Spleen (tissue), 11 donors: Measurements from ENCODE around the gene RPL38. TPM values are rescaled to one million over a fixed set of nuclear protein-coding genes. Genes with fewer than 3 reads are reported as not detected.

Source experiments
- DNase-seq: peaks from one replicate; pipeline ENCODE4 v3.0.0-alpha.2; 2020
- H3K27ac ChIP-seq, 8 donors: fragments of 200-600 bp; sonication (generic) in 7 of 8; 1 replicate in 4 of 8; 2 replicates in 4 of 8; pipeline versions ENCODE4 v1.5.0 to v1.8.0; 2016 to 2021; ENCODE audit warnings: inconsistent platforms in 4 of 8, mild to moderate bottlenecking in 4 of 8, moderate library complexity in 1 of 8
- H3K27me3 ChIP-seq, 7 donors: fragments of 200-600 bp; sonication (generic) in 6 of 7; replicated peaks in 1 of 7; 1 replicate in 4 of 7; 2 replicates in 3 of 7; pipeline versions ENCODE4 v1.5.0 to v1.8.0; 2016 to 2021; ENCODE audit warnings: inconsistent platforms in 3 of 7, mild to moderate bottlenecking in 1 of 7
- H3K36me3 ChIP-seq, 6 donors: fragments of 200-600 bp; sonication (generic) in 5 of 6; 1 replicate in 4 of 6; 2 replicates in 2 of 6; pipeline versions ENCODE4 v1.5.0 to v1.8.0; 2016 to 2021; ENCODE audit warnings: inconsistent platforms in 2 of 6
- H3K4me1 ChIP-seq, 6 donors: fragments of 200-600 bp; sonication (generic) in 5 of 6; 1 replicate in 3 of 6; 2 replicates in 3 of 6; pipeline versions ENCODE4 v1.5.0 to v1.8.0; 2016 to 2021; ENCODE audit warnings: inconsistent platforms in 3 of 6
- H3K4me3 ChIP-seq, 8 donors: fragments of 200-600 bp; sonication (generic) in 7 of 8; 1 replicate in 4 of 8; 2 replicates in 4 of 8; pipeline versions ENCODE4 v1.5.0 to v1.8.0; 2016 to 2021; ENCODE audit warnings: inconsistent platforms in 4 of 8, mild to moderate bottlenecking in 4 of 8, moderate library complexity in 2 of 8
- H3K9me3 ChIP-seq, 8 donors: fragments of 200-600 bp; sonication (generic) in 7 of 8; 1 replicate in 4 of 8; 2 replicates in 4 of 8; pipeline versions ENCODE4 v1.5.0 to v1.8.0; 2016 to 2021; ENCODE audit warnings: inconsistent platforms in 4 of 8
- CTCF ChIP-seq, 11 experiments: fragments of 200-600 bp in 7 of 11; fragments of 450-650 bp in 4 of 11; sonication (generic) in 4 of 11; IDR thresholded peaks in 8 of 11; conservative IDR thresholded peaks in 3 of 11; 1 replicate in 7 of 11; 2 replicates in 4 of 11; pipeline versions ENCODE4 v1.4.0 to v1.8.0; 2016 to 2021; ENCODE audit warnings: antibody characterized with exemption in 11 of 11, inconsistent platforms in 4 of 11, mild to moderate bottlenecking in 1 of 11
- POLR2A ChIP-seq, 3 donors: fragments of 450-650 bp; IDR thresholded peaks; one replicate each; pipeline ENCODE4 v1.5.1; 2017; ENCODE audit warnings: antibody characterized with exemption in 3 of 3, mild to moderate bottlenecking in 1 of 3
- POLR2AphosphoS5 ChIP-seq, 3 donors: sonication (generic); formaldehyde crosslinking; IDR thresholded peaks; one replicate each; pipeline ENCODE4 v1.5.1; 2017; ENCODE audit warnings: antibody characterized with exemption in 3 of 3
- WGBS, 5 donors: extraction: QIAGEN DNeasy Blood & Tissue Kit in 3 of 5; methylation state at CpG; one replicate each; pipeline versions ENCODE4 v1.1.5 to v1.1.7; 2013 to 2018; 5-methylcytosine and 5-hydroxymethylcytosine counted together
- intact Hi-C: fragments of 100-400 bp; cut with DNase I; formaldehyde crosslinking; loops from one replicate; pipeline ENCODE4 v1.15.0; 2023; ENCODE audit warnings: low total_unique reads
- polyA plus RNA-seq, 3 donors: library from polyadenylated mRNA; stranded (reverse); fragments of 200-250 nt; gene quantifications; one replicate each; pipeline ENCODE4 v1.2.1, GENCODE V29; 2013
- total RNA-seq, 7 donors: library from RNA; depleted of rRNA in 3 of 7; stranded (reverse); fragments of >200 nt in 3 of 7; fragmentation: NEBNext Ultra II Directional in 4 of 7; extraction: Animal tissue kit (Norgen Biotek cat#: 25700) in 4 of 7; gene quantifications; one replicate each; pipeline versions ENCODE4 v1.1.0 to v1.2.1, GENCODE V29; 2016 to 2021
- donor health status: healthy with polysubstance abuse.
- donor health status: DM: no; HTN: no; CAD: no; lungs with moderate emphysema.
- donor health status: DM: no; HTN: no; CAD: no.
- donor health status: Bipolar disorder and iron deficiency.
- donor health status: healthy.
- donor health status: DM: no; HTN: no; CAD: no.
- donor health status: DM: yes; HTN: yes; CAD: no.

RPL38 gene
- total and polyA plus RNA-seq, 10 donors = 311 to 3,463 (median 896) TPM

GRCh38 chr17:74214484-74215341 is 11.2 kb downstream of the RPL38 start:
- H3K4me1 ChIP-seq = peaks cover 27 to 80% (median 66%) of the 10 kb centered on the region in 6 donors
- H3K36me3 ChIP-seq = peaks cover 0 to 21% (median 6%) of the 10 kb centered on the region in 6 donors
- TF ChIP-seq POLR2AphosphoS5 (IDR thresholded peaks at IDR 0.05) (no peak), POLR2A (IDR thresholded peaks at IDR 0.05) (no peak), CTCF (IDR thresholded peaks at IDR 0.05 in 8 of 11, conservative IDR thresholded peaks at IDR 0.05 in 3 of 11) (no peak)
- 64 to 91% (median 80%) methylated on average over 13 to 16 of the region's 16 CpGs for WGBS, 5 donors
- no peaks in the 10 kb centered on the region for H3K27me3 ChIP-seq
- intact Hi-C loops = loop anchor here (5.0 to 10.0 kb wide), 3 partner anchors 83 to 240 kb away; partner anchors contain the start of genes BTBD17 and GPR142
- peak overlapping the region in 3 of 8 donors; percentile 81 to 86 (median 82) for H3K27ac ChIP-seq
- no peaks in the 10 kb centered on the region for H3K9me3 ChIP-seq
- peak overlapping the region in 7 of 8 donors; percentile 44 to 75 (median 57) for H3K4me3 ChIP-seq
- DNase-seq = no peak

- Histone ChIP-seq H3K27me3 (no peaks in the 10 kb centered on the region), H3K4me3 (peak overlapping the region in 1 of 8 donors; percentile 75), H3K9me3 (no peaks in the 10 kb centered on the region), H3K27ac (no peak overlapping the region), H3K4me1 (peaks cover 27 to 74% (median 62%) of the 10 kb centered on the region in 6 donors), H3K36me3 (peaks cover 0 to 15% (median under 1%) of the 10 kb centered on the region in 6 donors)
- DNase-seq = no peak
- intact Hi-C loops = loop anchor here (10.0 kb wide), 2 partner anchors 149 to 239 kb away; partner anchors contain the start of genes BTBD17 and GPR142
- 61 to 81% (median 73%) methylated on average over 5 to 6 of the region's 6 CpGs for WGBS, 5 donors
- TF ChIP-seq POLR2AphosphoS5 (IDR thresholded peaks at IDR 0.05) (no peak), POLR2A (IDR thresholded peaks at IDR 0.05) (no peak), CTCF (IDR thresholded peaks at IDR 0.05 in 8 of 11, conservative IDR thresholded peaks at IDR 0.05 in 3 of 11) (no peak)
Measured at GRCh38 chr17:74215342-74215727, 11.9 kb downstream of the RPL38 start.

GRCh38 chr17:74216505-74216904 is 13.0 kb downstream of the RPL38 start:
- TF ChIP-seq CTCF (IDR thresholded peaks at IDR 0.05 in 8 of 11, conservative IDR thresholded peaks at IDR 0.05 in 3 of 11) (no peak), POLR2AphosphoS5 (IDR thresholded peaks at IDR 0.05) (no peak), POLR2A (IDR thresholded peaks at IDR 0.05) (no peak)
- Histone ChIP-seq H3K4me3 (no peak overlapping the region), H3K27me3 (no peaks in the 10 kb centered on the region), H3K4me1 (peaks cover 17 to 62% (median 50%) of the 10 kb centered on the region in 6 donors), H3K27ac (no peak overlapping the region), H3K9me3 (no peaks in the 10 kb centered on the region), H3K36me3 (peaks cover 0 to 4% (median 0%) of the 10 kb centered on the region in 6 donors)
- no peak for DNase-seq
- WGBS, 5 donors = 80 to 97% (median 89%) methylated on average over 4 to 5 of the region's 5 CpGs
- intact Hi-C loops = loop anchor here (10.0 kb wide), 2 partner anchors 148 to 238 kb away; partner anchors contain the start of genes BTBD17 and GPR142
